ENCODE measurements around the gene FREM2.

DNA sequence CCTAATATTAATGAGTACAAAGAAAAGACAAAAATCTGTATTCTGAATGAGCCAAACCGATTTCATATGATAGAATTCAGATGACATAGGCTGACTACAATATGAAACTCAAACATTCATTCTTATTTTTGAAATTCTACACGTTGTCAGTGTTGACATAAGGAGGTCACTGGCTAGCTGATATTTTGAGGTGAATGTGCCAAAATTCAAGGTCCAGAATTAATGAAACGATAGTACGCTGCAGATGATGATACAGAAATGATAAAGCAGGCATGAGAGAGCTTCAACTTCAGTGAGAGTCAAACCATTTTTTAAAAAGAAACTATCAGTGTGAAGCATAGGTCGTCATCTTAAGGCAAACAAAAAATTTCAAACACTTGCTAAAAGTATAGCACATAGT lies 88.2 kb downstream of the FREM2 start:
- TF ChIP-seq CTCF (IDR thresholded peaks at IDR 0.05) = no peak
- TF ChIP-seq POLR2A (IDR thresholded peaks at IDR 0.05) = no peak

Data from body of pancreas (tissue), 4 donors.